ENCODE data around the gene PRAMEF33. TPM values are rescaled to one million over a fixed set of nuclear protein-coding genes. Genes with fewer than 3 reads are reported as not detected.
"Not testable (repeated sequence)": the region's sequence is repeated elsewhere in the genome, so short reads cannot be mapped to it uniquely, and the experiment has no call there.

Gene PRAMEF33
- total and polyA plus RNA-seq, 2 donors (not counting 3 experiments of a cell fraction or from before 2014, with no cell fraction given), result not detected

GRCh38 chr1:13347034-13347433, 43.7 kb downstream of the PRAMEF33 start, which contains the start of gene PRAMEF14:
TSS of gene PRAMEF14 (minus strand) at chr1:13347134. CDS start at chr1:13345314, 1,820 bp downstream.
- H3K79me2 ChIP-seq (ENCODE audit: control insufficient read depth, insufficient read depth, low read length); dilution Hi-C loops (cut with MboI; ENCODE audit: extremely low pct_ligation_motif_present, low sequenced_read_pairs); H3K9ac ChIP-seq (replicated peaks; ENCODE audit: extremely low read depth, insufficient read depth, low read length); intact Hi-C loops (cut with micrococcal nuclease); H4K20me1 ChIP-seq (replicated peaks; ENCODE audit: control insufficient read depth, extremely low read depth, insufficient read depth, low read length); BruUV-seq (replicated peaks); H3K27ac ChIP-seq (ENCODE audit: insufficient read depth, low read depth, low read length); CTCF ChIA-PET; H3K9me3 ChIP-seq (replicated peaks; ENCODE audit: control insufficient read depth, insufficient read depth, low read length); H3K27me3 ChIP-seq (ENCODE audit: control insufficient read depth in 2 of 2, insufficient read depth in 2 of 2, low read length in 2 of 2); DNase-seq (ENCODE audit: low read depth, low spot score); H3K9me1 ChIP-seq (replicated peaks; ENCODE audit: control insufficient read depth, extremely low read depth, insufficient read depth, low read length); POLR2A ChIA-PET; H3K36me3 ChIP-seq (ENCODE audit: control insufficient read depth in 2 of 2, extremely low read depth in 1 of 2, insufficient read depth in 2 of 2, low read length in 2 of 2); H3K4me3 ChIP-seq (replicated peaks in 1 of 3; ENCODE audit: insufficient read depth in 1 of 3, low read depth in 1 of 3, low read length in 3 of 3); H3K4me1 ChIP-seq (ENCODE audit: control insufficient read depth, extremely low read depth, insufficient read depth, low read length); H2AFZ ChIP-seq (ENCODE audit: low read depth, low read length); FAIRE-seq; H3K4me2 ChIP-seq (ENCODE audit: insufficient read depth, low read length): not testable (repeated sequence)

DNA sequence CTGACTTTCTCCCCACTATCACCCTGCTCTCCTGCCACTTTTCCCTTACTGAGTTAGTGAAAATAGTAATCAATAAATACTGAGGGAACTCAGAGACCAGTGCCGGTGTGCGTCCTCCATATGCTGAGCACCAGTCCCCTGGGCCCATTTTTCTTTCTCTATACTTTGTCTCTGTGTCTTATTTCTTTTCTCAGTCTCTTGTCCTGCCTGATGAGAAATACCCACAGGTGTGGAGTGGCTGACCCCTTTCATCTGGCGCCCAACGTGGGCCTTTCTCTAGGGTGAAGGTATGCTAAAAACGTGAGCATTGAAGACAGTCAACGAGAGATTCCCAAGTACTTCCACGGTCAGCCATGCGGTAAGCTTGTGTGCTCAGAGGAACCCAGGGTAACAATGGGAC, 50.1 kb downstream of the PRAMEF33 start:
- dilution Hi-C loops (cut with MboI; ENCODE audit: extremely low pct_ligation_motif_present, low sequenced_read_pairs); FAIRE-seq; H3K79me2 ChIP-seq (ENCODE audit: control insufficient read depth, insufficient read depth, low read length): not testable (repeated sequence)

DNA sequence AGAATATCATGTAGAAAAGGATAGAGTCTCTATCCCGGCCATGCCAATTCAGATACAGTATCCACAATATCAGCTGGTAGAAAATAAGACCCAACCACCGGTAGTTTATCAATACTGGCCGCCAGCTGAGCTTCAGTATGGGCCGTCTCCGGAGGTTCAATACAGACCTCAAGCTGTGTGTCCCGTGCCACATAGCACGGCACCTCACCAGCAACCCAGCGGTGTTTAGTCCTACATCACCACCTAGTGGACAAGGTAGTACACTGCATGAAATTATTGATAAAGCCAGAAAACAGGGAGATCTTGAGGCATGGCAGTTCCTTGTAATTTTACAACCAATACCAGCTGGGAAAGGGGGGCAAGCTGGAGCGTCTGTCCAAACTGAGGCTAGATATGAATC, 51.1 kb downstream of the PRAMEF33 start:
- H3K79me2 ChIP-seq (ENCODE audit: control insufficient read depth, insufficient read depth, low read length); H3K4me2 ChIP-seq (ENCODE audit: insufficient read depth, low read length); POLR2A ChIA-PET; DNase-seq (ENCODE audit: low read depth, low spot score); H3K9me3 ChIP-seq (replicated peaks; ENCODE audit: control insufficient read depth, insufficient read depth, low read length); intact Hi-C loops (cut with micrococcal nuclease); H3K4me1 ChIP-seq (ENCODE audit: control insufficient read depth, extremely low read depth, insufficient read depth, low read length); CTCF ChIA-PET; H3K27me3 ChIP-seq (ENCODE audit: control insufficient read depth in 2 of 2, insufficient read depth in 2 of 2, low read length in 2 of 2); H3K27ac ChIP-seq (ENCODE audit: insufficient read depth, low read depth, low read length); H4K20me1 ChIP-seq (replicated peaks; ENCODE audit: control insufficient read depth, extremely low read depth, insufficient read depth, low read length); H3K9me1 ChIP-seq (replicated peaks; ENCODE audit: control insufficient read depth, extremely low read depth, insufficient read depth, low read length); dilution Hi-C loops (cut with MboI; ENCODE audit: extremely low pct_ligation_motif_present, low sequenced_read_pairs); H3K4me3 ChIP-seq (replicated peaks in 1 of 3; ENCODE audit: insufficient read depth in 1 of 3, low read depth in 1 of 3, low read length in 3 of 3); H3K36me3 ChIP-seq (ENCODE audit: control insufficient read depth in 2 of 2, extremely low read depth in 1 of 2, insufficient read depth in 2 of 2, low read length in 2 of 2); BruUV-seq (replicated peaks); FAIRE-seq; H2AFZ ChIP-seq (ENCODE audit: low read depth, low read length); H3K9ac ChIP-seq (replicated peaks; ENCODE audit: extremely low read depth, insufficient read depth, low read length): not testable (repeated sequence)

More for the DNA sequence above, 50.1 kb downstream of the PRAMEF33 start:
- CTCF ChIA-PET; DNase-seq (ENCODE audit: low read depth, low spot score); H3K9ac ChIP-seq (replicated peaks; ENCODE audit: extremely low read depth, insufficient read depth, low read length); H3K9me1 ChIP-seq (replicated peaks; ENCODE audit: control insufficient read depth, extremely low read depth, insufficient read depth, low read length); intact Hi-C loops (cut with micrococcal nuclease); POLR2A ChIA-PET; H3K27me3 ChIP-seq (ENCODE audit: control insufficient read depth in 2 of 2, insufficient read depth in 2 of 2, low read length in 2 of 2); BruUV-seq (replicated peaks); H3K27ac ChIP-seq (ENCODE audit: insufficient read depth, low read depth, low read length); H3K4me3 ChIP-seq (replicated peaks in 1 of 3; ENCODE audit: insufficient read depth in 1 of 3, low read depth in 1 of 3, low read length in 3 of 3); H3K9me3 ChIP-seq (replicated peaks; ENCODE audit: control insufficient read depth, insufficient read depth, low read length); H3K4me2 ChIP-seq (ENCODE audit: insufficient read depth, low read length); H3K4me1 ChIP-seq (ENCODE audit: control insufficient read depth, extremely low read depth, insufficient read depth, low read length); H3K36me3 ChIP-seq (ENCODE audit: control insufficient read depth in 2 of 2, extremely low read depth in 1 of 2, insufficient read depth in 2 of 2, low read length in 2 of 2); H2AFZ ChIP-seq (ENCODE audit: low read depth, low read length); H4K20me1 ChIP-seq (replicated peaks; ENCODE audit: control insufficient read depth, extremely low read depth, insufficient read depth, low read length): not testable (repeated sequence)
